GM12878 (cell line): ENCODE data around the gene TCERG1L. TPM values are rescaled to one million over a fixed set of nuclear protein-coding genes. Genes with fewer than 3 reads are reported as not detected.

Experiments used
- ATAC-seq: fragments of 200-7000 bp; cut with Tn5 transposase; 3 replicates; pipeline ENCODE4 v1.9.1; 2020; ENCODE audit warnings: mild to moderate bottlenecking, moderate library complexity
- BruUV-seq: library from RNA; stranded (reverse); fragments of 400-500 nt; replicated peaks from 2 replicates; lab custom pipeline; 2021; lab: Mats Ljungman, UMichigan
- CTCF ChIA-PET: fragments of 300-600 bp; sonication (Branson Sonifier 250); formaldehyde crosslinking; extraction: SDS; loops from one replicate; lab custom pipeline; 2021; ENCODE audit warnings: inconsistent platforms; lab: Yijun Ruan, JAX
- POLR2A ChIA-PET: fragments of 350-600 bp; formaldehyde crosslinking; extraction: SDS; loops from one replicate; lab custom pipeline; 2021; ENCODE audit warnings: inconsistent platforms; lab: Charles Lee
- RAD21 ChIA-PET: fragments of 300-600 bp; sonication (Branson Sonifier 250); formaldehyde crosslinking; loops from one replicate; lab custom pipeline; 2023; ENCODE audit warnings: antibody characterized with exemption; ENCODE audit not compliant: unreplicated experiment; lab: Charles Lee
- SMC1A ChIA-PET: fragments of 300-600 bp; sonication (Branson Sonifier 250); formaldehyde crosslinking; loops from one replicate; lab custom pipeline; 2023; ENCODE audit not compliant: unreplicated experiment, uncharacterized antibody; lab: Charles Lee
- DNase-seq: peaks from one replicate; pipeline ENCODE4 v3.0.0-alpha.2; 2011; ENCODE audit warnings: low read depth, low spot score
- FAIRE-seq: peaks from 3 replicates; lab custom pipeline; 2011; peaks lifted over from hg19 to GRCh38; lab: Jason Lieb, UNC
- H2AFZ ChIP-seq: 2 replicates; pipeline ENCODE4 v1.6.0; 2011; ENCODE audit warnings: low read depth, low read length, control low read depth; ENCODE audit not compliant: control insufficient read depth
- H3K27ac ChIP-seq: 2 replicates; pipeline ENCODE4 v1.5.1; 2011; ENCODE audit warnings: control low read depth; ENCODE audit not compliant: control insufficient read depth, insufficient read depth
- H3K27me3 ChIP-seq, 2 experiments: replicated peaks in 1 of 2; 2 replicates each; pipeline versions ENCODE4 v1.6.0 to v1.6.1; 2011; ENCODE audit warnings: low read length in 1 of 2; ENCODE audit not compliant: control insufficient read depth in 2 of 2, insufficient read depth in 2 of 2
- H3K36me3 ChIP-seq, 2 experiments: 2 replicates each; pipeline ENCODE4 v1.5.1; 2011; ENCODE audit warnings: low read length in 1 of 2; ENCODE audit not compliant: control insufficient read depth in 2 of 2, insufficient read depth in 2 of 2
- H3K4me1 ChIP-seq: 2 replicates; pipeline ENCODE4 v1.6.1; 2011; ENCODE audit warnings: mild to moderate bottlenecking, low read length, moderate library complexity, mixed read lengths; ENCODE audit not compliant: control insufficient read depth, insufficient read depth
- H3K4me2 ChIP-seq: 2 replicates; pipeline ENCODE4 v1.6.0; 2011; ENCODE audit warnings: control low read depth; ENCODE audit not compliant: control insufficient read depth, insufficient read depth
- H3K4me3 ChIP-seq: fragments of 200-600 bp; sonication (generic); 2 replicates; pipeline ENCODE4 v1.5.1; 2016
- H3K79me2 ChIP-seq: 2 replicates; pipeline ENCODE4 v1.6.0; 2011; ENCODE audit warnings: low read length; ENCODE audit not compliant: control insufficient read depth, insufficient read depth
- H3K9ac ChIP-seq: 2 replicates; pipeline ENCODE4 v1.8.0; 2011; ENCODE audit warnings: low read length, control low read depth, mixed read lengths; ENCODE audit not compliant: control insufficient read depth, insufficient read depth
- H3K9me3 ChIP-seq: replicated peaks from 3 replicates; pipeline ENCODE4 v1.5.1; 2011; ENCODE audit warnings: mild to moderate bottlenecking, low read length; ENCODE audit not compliant: control insufficient read depth, insufficient read depth
- H4K20me1 ChIP-seq: 2 replicates; pipeline ENCODE4 v1.6.0; 2011; ENCODE audit not compliant: control insufficient read depth, insufficient read depth
- ESRRA ChIP-seq: IDR thresholded peaks from 2 replicates; pipeline ENCODE4 v1.6.1; 2012; ENCODE audit warnings: mild to moderate bottlenecking, low read length, improper control_type of control experiment
- HCFC1 ChIP-seq: fragments of 150-350 bp; IDR thresholded peaks from 2 replicates; pipeline ENCODE4 v1.6.1; 2014; ENCODE audit warnings: low read length
- REST ChIP-seq: IDR thresholded peaks from 2 replicates; pipeline ENCODE4 v1.6.1; 2012; ENCODE audit warnings: mild to moderate bottlenecking, low read depth, low read length
- YBX1 ChIP-seq: fragments of 450-650 bp; IDR thresholded peaks from 2 replicates; pipeline ENCODE4 v1.6.1; 2016; ENCODE audit warnings: antibody characterized with exemption
- ZBED1 ChIP-seq: IDR thresholded peaks from 2 replicates; pipeline ENCODE4 v1.6.1; 2016; ENCODE audit warnings: borderline replicate concordance
- ZNF207 ChIP-seq: fragments of 450-650 bp; IDR thresholded peaks from 2 replicates; pipeline ENCODE4 v1.6.1; 2014; ENCODE audit warnings: antibody characterized with exemption, mild to moderate bottlenecking, borderline replicate concordance
- WGBS: methylation state at CpG from one replicate; pipeline ENCODE4 v1.1.6; 2016; ENCODE audit warnings: low lambda C conversion rate; ENCODE audit not compliant: insufficient replicate concordance, insufficient coverage; ENCODE audit errors: missing lambda C conversion rate; 5-methylcytosine and 5-hydroxymethylcytosine counted together
- in situ Hi-C: fragments of 300-500 bp; cut with MboI; formaldehyde crosslinking; loops from 9 replicates; pipeline ENCODE4 v1.14.3; 2018; ENCODE audit warnings: mixed read lengths
- intact Hi-C: fragments of 100-400 bp; cut with micrococcal nuclease; formaldehyde crosslinking; loops from one replicate; pipeline ENCODE4 v1.14.2; 2022; ENCODE audit not compliant: unreplicated experiment
- polyA plus RNA-seq, 11 experiments: library from polyadenylated mRNA; depleted of rRNA in 4 of 11; unstranded in 6 of 11; stranded (reverse) in 5 of 11; fragments of >200 nt; fragmentation: Nextera tagmentation in 4 of 11; fragmentation: Illumina TruSeq in 1 of 11; extraction: Ambion mirVana in 4 of 11; extraction: Trizol in 1 of 11; gene quantifications; 1 replicate in 1 of 11; 2 replicates in 10 of 11; pipeline versions ENCODE4 v1.2.1 to v1.2.3, GENCODE V29; 2011 to 2016; ENCODE audit warnings: inconsistent platforms in 2 of 11, missing spikeins in 2 of 11, low read depth in 1 of 11
- total RNA-seq, 4 experiments: library from RNA; depleted of rRNA in 3 of 4; stranded (reverse); fragments of >200 nt in 3 of 4; fragmentation: Illumina TruSeq in 1 of 4; extraction: Trizol in 1 of 4; gene quantifications; 2 replicates each; pipeline versions ENCODE4 v1.2.1 to v1.2.3, GENCODE V29; 2013 to 2021
- TF ChIP-seq, protein P1 (sequence below): fragments of 450-650 bp; IDR thresholded peaks from 2 replicates; pipeline ENCODE4 v1.6.1; 2017; ENCODE audit warnings: mild to moderate bottlenecking

TCERG1L gene
- total and polyA plus RNA-seq, 10 of the 15 experiments (the other 5 are each of a cell fraction or from before 2014, with no cell fraction given) = not detected

DNA sequence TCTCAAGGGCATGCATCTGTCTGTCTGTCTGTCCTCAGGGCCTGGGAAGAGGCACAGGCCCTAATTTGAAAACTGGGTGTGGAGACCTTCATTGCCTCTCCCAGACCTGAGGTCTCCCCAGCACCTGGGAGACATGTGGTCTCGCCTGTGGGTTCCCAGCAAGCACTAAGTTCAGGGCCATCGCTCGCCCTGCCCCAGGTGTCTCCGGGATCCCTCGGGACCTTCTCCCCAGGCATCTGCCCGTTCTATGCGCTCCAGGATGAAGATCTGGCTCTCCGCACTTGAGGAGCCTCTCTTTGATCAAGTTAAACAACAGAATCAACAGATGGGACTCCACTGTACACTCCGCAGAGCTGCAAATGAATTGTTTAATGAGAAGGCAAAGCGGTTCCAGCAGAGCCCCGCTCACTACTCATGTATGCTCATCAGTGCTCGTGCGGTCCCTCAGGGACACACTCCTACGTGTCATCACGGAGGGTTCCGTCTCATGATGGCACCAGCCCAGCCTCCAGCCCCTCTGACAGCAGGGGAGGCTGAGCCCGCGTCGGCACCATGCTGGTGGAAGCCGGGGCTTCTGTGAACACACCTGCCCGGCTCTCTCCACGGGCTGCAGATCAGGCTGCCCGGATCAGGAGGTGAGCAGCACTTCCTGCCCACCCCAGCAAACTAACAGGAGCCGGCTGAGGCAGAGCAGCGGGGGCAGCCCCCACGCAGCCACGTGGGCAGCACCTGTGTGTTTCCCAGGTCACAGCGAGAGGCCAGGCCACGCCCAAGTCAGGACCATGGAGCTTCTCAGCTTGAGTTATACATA lies 132.8 kb downstream of the TCERG1L start:
- BruUV-seq = no TSS peak
- no peaks in the 10 kb centered on the region for H3K36me3 ChIP-seq
- in situ Hi-C loops = no loop called here
- TF ChIP-seq ESRRA = no peak
- no peak for TF ChIP-seq ZBED1
- no peak for TF ChIP-seq HCFC1
- TF ChIP-seq, protein P1, sequence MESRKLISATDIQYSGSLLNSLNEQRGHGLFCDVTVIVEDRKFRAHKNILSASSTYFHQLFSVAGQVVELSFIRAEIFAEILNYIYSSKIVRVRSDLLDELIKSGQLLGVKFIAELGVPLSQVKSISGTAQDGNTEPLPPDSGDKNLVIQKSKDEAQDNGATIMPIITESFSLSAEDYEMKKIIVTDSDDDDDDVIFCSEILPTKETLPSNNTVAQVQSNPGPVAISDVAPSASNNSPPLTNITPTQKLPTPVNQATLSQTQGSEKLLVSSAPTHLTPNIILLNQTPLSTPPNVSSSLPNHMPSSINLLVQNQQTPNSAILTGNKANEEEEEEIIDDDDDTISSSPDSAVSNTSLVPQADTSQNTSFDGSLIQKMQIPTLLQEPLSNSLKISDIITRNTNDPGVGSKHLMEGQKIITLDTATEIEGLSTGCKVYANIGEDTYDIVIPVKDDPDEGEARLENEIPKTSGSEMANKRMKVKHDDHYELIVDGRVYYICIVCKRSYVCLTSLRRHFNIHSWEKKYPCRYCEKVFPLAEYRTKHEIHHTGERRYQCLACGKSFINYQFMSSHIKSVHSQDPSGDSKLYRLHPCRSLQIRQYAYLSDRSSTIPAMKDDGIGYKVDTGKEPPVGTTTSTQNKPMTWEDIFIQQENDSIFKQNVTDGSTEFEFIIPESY = no peak
- no peak for TF ChIP-seq YBX1
- TF ChIP-seq ZNF207 = no peak
- TF ChIP-seq REST = no peak
- TF ChIP-seq, all 136 proteins: peak for 0
- intact Hi-C loops = no loop called here
- Histone ChIP-seq H3K4me1 (no peaks in the 10 kb centered on the region), H3K9ac (no peak overlapping the region), H3K27me3 (no peaks in the 10 kb centered on the region), H2AFZ (no peak overlapping the region), H3K4me3 (no peak overlapping the region), H3K79me2 (no peaks in the 10 kb centered on the region), H4K20me1 (no peaks in the 10 kb centered on the region), H3K4me2 (no peak overlapping the region), H3K27ac (no peak overlapping the region), H3K9me3 (peaks cover 5% of the 10 kb centered on the region; the same call in 2 of the 3 replicates)
- POLR2A ChIA-PET = no interaction called here
- RAD21 ChIA-PET = no interaction called here
- CTCF ChIA-PET = no interaction called here
- ATAC-seq (no peak), FAIRE-seq (no peak), DNase-seq (no peak)
- SMC1A ChIA-PET = no interaction called here
- WGBS = 33% methylated on average over 29 of the region's 29 CpGs
